SK-N-SH treated with all-trans-retinoic acid at 6 μM for 48 hours (cell line): ENCODE measurements around the gene MCM7.

Source experiments
- BACH2 ChIP-seq: fragments of 250-450 bp; sonication (Bioruptor Pico); IDR thresholded peaks from 2 replicates; pipeline ENCODE4 v1.9.0; 2021; ENCODE audit warnings: mild to moderate bottlenecking, borderline replicate concordance
- ESRRG ChIP-seq: fragments of 250-450 bp; sonication (Bioruptor Pico); IDR thresholded peaks from 2 replicates; pipeline ENCODE4 v1.6.1; 2021; ENCODE audit warnings: mild to moderate bottlenecking
- GLIS3 ChIP-seq: fragments of 250-450 bp; sonication (Bioruptor Pico); IDR thresholded peaks from 2 replicates; pipeline ENCODE4 v1.5.0; 2020; ENCODE audit warnings: mild to moderate bottlenecking, moderate library complexity
- OSR1 ChIP-seq: fragments of 250-450 bp; sonication (Bioruptor Pico); IDR thresholded peaks from 2 replicates; pipeline ENCODE4 v1.8.0; 2022; ENCODE audit warnings: moderate library complexity, mild to moderate bottlenecking, inconsistent platforms
- TOX ChIP-seq: fragments of 250-450 bp; sonication (Bioruptor Pico); IDR thresholded peaks from 2 replicates; pipeline ENCODE4 v1.8.0; 2021; ENCODE audit warnings: mild to moderate bottlenecking, moderate library complexity, borderline replicate concordance
- ZFP30 ChIP-seq: fragments of 450-650 bp; formaldehyde crosslinking; IDR thresholded peaks from 2 replicates; pipeline ENCODE4 v1.5.0; 2022; ENCODE audit warnings: mild to moderate bottlenecking, moderate library complexity
- ZNF70 ChIP-seq: fragments of 450-650 bp; formaldehyde crosslinking; IDR thresholded peaks from 2 replicates; pipeline ENCODE4 v1.5.0; 2020; ENCODE audit warnings: mild to moderate bottlenecking, moderate library complexity
- ZNF8 ChIP-seq: fragments of 450-650 bp; formaldehyde crosslinking; IDR thresholded peaks from 2 replicates; pipeline ENCODE4 v1.5.0; 2020; ENCODE audit warnings: mild to moderate bottlenecking, moderate library complexity
- TF ChIP-seq, protein P1 (sequence below): fragments of 250-450 bp; sonication (Bioruptor Pico); IDR thresholded peaks from 2 replicates; pipeline ENCODE4 v1.5.1; 2020; ENCODE audit warnings: low read depth, mild to moderate bottlenecking, moderate library complexity
- TF ChIP-seq, protein P2 (sequence below): fragments of 250-450 bp; sonication (Bioruptor Pico); IDR thresholded peaks from 2 replicates; pipeline ENCODE4 v1.8.0; 2020; ENCODE audit warnings: mild to moderate bottlenecking, moderate library complexity, borderline replicate concordance

DNA sequence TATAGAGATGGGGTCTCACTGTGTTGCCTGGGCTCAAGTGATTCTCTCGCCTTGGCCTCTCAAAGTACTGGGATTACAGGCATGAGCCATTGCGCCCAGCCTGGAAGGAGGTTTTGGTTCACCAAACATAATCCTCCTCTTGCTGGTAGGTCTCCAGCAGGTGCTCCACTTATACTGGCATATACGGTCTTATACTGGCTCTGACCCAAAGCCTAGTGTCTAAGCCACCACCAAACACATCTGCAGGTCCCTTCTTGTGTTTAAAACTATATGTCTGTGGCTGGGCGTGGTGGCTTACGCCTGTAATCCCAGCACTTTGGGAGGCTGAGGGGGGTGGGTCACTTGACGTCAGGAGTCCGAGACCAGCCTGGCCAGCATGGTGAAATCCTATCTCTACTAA lies 30.9 kb upstream of the MCM7 start:
- TF ChIP-seq TOX (CRISPR knock-in tag) (no peak), OSR1 (CRISPR knock-in tag) (no peak), ZNF70 (CRISPR knock-in tag) (no peak), ESRRG (CRISPR knock-in tag) (no peak), BACH2 (CRISPR knock-in tag) (no peak), ZFP30 (CRISPR knock-in tag) (no peak), GLIS3 (CRISPR knock-in tag) (no peak), ZNF8 (CRISPR knock-in tag) (no peak)
- TF ChIP-seq, protein P1, sequence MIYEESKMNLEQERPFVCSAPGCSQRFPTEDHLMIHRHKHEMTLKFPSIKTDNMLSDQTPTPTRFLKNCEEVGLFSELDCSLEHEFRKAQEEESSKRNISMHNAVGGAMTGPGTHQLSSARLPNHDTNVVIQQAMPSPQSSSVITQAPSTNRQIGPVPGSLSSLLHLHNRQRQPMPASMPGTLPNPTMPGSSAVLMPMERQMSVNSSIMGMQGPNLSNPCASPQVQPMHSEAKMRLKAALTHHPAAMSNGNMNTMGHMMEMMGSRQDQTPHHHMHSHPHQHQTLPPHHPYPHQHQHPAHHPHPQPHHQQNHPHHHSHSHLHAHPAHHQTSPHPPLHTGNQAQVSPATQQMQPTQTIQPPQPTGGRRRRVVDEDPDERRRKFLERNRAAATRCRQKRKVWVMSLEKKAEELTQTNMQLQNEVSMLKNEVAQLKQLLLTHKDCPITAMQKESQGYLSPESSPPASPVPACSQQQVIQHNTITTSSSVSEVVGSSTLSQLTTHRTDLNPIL (CRISPR knock-in tag): no peak
- TF ChIP-seq, protein P2, sequence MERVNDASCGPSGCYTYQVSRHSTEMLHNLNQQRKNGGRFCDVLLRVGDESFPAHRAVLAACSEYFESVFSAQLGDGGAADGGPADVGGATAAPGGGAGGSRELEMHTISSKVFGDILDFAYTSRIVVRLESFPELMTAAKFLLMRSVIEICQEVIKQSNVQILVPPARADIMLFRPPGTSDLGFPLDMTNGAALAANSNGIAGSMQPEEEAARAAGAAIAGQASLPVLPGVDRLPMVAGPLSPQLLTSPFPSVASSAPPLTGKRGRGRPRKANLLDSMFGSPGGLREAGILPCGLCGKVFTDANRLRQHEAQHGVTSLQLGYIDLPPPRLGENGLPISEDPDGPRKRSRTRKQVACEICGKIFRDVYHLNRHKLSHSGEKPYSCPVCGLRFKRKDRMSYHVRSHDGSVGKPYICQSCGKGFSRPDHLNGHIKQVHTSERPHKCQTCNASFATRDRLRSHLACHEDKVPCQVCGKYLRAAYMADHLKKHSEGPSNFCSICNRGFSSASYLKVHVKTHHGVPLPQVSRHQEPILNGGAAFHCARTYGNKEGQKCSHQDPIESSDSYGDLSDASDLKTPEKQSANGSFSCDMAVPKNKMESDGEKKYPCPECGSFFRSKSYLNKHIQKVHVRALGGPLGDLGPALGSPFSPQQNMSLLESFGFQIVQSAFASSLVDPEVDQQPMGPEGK: no peak
